NCI-H510A (cell line): Measurements from ENCODE around the gene RNF126.
"Not testable (repeated sequence)": the region's sequence is repeated elsewhere in the genome, so short reads cannot be mapped to it uniquely, and the experiment has no call there.

Experiments used
- DNase-seq: peaks from one replicate; lab custom pipeline; 2025; lab: John Stamatoyannopoulos, UW

The RNF126 gene

DNA sequence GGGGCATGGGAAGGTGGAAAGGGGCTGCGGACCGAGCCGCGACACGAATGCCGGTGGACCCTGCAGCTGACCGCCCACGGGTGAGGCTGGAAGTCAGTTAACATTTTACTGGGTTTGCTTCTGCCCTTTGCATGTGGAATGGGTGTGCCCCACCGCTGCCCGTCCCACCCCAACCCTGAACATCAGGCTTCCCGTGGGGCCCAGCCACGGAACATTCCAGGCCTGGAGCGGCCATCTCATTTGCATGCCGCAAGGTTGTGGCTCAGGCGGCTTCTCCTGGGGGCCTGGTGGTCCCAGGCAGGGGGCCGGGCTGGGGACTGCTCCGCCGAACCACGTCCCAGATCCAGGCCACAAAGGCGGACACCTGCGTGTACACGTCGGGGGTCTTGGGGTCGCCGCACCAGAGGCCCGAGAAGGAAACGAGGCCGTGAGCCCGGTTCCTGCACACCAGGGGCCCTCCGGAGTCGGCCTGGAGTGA is 22.5 kb upstream of the RNF126 start:
- DNase-seq = no peak

DNA sequence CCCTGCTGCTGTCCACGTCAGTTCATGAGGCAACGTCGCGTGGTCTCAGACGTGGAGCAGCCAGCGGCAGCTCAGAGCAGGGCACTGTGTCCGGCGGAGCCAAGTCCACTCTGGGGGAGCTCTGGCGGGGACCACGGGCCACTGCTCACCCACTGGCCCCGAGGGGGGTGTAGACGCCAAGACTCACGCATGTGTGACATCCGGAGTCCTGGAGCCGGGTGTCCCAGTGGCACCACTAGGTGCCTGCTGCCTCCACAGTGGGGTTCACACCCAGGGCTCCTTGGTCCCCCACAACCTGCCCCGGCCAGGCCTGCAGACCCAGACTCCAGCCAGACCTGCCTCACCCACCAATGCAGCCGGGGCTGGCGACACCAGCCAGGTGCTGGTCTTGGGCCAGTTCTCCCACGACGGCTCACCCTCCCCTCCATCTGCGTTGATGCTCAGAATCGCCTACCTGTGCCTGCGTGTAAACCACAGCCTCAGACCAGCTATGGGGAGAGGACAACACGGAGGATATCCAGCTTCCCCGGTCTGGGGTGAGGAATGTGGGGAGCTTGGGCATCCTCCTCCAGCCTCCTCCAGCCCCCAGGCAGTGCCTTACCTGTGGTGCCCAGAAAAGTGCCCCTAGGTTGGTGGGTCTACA is 19.8 kb upstream of the RNF126 start:
- no peak for DNase-seq

DNA sequence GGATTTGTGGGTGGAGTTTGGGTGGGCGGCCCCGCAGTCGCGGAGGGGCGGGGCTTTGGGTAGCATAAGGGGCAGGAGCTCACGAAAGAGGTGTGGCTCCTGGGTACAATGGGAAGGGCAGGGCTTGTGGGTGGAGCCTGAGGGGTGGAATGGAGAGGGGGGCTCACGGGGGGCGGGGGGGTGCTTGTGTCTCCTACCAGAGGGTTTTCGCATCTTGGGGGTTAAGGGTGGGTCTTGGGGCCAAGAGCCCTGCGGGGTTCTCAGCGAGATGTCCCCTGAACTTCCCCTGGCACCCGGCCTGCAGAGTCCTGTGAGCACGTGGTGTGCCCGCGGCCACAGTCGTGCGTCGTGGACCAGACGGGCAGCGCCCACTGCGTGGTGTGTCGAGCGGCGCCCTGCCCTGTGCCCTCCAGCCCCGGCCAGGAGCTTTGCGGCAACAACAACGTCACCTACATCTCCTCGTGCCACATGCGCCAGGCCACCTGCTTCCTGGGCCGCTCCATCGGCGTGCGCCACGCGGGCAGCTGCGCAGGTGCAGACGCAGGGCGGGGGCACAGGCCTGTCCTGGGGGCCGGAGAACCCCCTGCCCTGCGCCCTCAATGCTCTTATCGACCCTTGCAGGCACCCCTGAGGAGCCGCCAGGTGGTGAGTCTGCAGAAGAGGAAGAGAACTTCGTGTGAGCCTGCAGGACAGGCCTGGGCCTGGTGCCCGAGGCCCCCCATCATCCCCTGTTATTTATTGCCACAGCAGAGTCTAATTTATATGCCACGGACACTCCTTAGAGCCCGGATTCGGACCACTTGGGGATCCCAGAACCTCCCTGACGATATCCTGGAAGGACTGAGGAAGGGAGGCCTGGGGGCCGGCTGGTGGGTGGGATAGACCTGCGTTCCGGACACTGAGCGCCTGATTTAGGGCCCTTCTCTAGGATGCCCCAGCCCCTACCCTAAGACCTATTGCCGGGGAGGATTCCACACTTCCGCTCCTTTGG is 18.3 kb upstream of the RNF126 start:
- DNase-seq = no peak

DNA sequence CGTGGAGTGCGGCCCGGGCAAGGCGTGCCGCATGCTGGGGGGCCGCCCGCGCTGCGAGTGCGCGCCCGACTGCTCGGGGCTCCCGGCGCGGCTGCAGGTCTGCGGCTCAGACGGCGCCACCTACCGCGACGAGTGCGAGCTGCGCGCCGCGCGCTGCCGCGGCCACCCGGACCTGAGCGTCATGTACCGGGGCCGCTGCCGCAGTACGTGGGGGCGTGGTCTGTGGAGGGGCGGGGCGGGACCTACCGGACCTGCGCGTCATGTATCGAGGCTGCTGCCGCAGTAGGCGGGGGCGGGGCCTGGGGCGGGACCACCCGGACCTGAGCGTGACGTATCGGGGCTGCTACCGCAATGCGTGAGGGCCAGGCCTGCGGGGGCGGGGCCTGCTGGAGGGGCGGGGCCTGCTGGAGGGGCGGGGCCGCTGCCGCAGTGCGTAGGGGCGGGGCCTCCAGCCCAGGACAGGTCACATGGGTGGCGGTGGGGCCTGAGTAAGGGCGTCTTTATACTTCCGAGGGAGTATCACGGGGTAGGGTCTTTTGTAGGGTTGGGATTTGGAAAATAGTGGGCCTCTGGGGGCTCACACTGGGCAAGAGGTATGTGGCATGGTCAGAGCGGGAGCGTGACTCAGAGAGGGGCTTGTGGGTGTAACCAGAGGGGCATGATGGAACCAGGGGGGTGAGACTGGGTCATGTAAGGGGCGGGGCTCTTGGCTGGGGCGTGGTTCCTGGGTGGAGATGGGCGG is 17.4 kb upstream of the RNF126 start:
- peak; percentile 61 for DNase-seq

DNA sequence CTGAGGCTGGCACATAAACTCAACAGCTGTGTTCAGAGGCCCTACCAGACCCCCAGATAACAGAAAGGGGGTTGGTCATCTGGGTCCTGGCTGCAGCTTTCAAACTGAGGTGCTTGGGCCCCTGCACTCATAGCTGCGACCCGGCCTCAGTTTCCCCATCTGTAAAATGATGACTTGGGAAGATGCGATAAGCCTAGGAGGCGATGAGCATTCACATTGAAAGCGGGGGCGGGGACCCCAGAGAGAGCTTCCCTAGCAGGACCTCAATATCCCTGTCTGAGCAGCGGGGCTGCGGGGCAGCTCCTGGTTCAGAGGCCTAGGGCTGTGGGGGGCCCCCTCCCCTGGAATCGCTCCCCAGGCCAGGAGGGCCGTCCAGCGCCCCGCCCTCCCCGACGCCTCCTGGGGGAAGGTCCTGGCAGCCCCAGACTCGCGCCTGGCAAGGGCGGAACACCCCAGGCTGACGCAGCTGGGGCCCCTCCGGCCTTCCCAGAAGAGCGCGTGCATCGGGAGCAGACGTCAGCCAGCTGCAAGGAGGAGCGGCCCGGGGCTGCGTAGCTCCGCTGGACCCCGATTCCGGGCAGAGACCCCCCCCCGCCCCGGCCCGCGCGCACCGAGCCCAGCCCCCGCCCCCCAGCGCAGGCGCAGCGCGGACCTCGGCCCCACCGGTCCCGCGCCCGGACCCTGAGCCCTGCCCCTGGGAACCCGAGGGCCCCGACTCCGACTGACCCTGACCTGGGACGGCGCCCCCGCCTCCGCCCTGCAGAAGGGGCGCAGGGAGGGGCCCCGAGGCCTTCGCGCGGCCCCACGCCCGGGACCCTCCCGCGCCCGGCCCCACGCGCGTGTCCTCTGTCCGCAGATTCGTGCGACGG is 16.6 kb upstream of the RNF126 start:
- no peak for DNase-seq

DNA sequence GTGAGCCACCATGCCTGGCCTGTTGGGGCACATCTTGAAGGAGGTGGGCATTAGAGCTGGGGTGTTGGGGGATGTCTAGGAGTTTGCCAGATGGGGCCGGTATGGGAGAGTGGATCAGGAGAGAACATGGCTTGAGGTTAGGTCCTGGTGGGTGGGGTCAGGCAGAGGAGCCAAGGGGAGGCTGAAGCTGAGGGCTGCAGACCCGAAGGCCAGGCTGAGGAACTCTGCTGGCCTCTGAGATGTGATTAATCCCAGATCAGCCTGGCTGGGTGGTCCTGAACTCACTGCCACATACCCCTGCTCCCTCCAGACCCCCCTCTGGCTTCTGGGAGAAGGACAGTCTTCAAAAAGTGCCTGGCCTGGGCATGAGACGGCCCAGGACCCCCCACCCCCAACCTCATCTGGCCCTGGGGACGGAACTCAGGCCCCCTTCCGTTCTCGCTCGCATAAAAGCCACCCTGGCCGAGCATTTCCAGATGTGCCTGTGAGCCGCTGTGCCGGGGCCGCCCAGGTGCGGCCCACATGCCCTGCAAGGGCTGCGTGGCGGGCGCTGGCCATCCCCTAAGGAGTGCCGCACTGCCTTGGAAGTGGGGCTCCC is 15.9 kb upstream of the RNF126 start:
- no peak for DNase-seq

DNA sequence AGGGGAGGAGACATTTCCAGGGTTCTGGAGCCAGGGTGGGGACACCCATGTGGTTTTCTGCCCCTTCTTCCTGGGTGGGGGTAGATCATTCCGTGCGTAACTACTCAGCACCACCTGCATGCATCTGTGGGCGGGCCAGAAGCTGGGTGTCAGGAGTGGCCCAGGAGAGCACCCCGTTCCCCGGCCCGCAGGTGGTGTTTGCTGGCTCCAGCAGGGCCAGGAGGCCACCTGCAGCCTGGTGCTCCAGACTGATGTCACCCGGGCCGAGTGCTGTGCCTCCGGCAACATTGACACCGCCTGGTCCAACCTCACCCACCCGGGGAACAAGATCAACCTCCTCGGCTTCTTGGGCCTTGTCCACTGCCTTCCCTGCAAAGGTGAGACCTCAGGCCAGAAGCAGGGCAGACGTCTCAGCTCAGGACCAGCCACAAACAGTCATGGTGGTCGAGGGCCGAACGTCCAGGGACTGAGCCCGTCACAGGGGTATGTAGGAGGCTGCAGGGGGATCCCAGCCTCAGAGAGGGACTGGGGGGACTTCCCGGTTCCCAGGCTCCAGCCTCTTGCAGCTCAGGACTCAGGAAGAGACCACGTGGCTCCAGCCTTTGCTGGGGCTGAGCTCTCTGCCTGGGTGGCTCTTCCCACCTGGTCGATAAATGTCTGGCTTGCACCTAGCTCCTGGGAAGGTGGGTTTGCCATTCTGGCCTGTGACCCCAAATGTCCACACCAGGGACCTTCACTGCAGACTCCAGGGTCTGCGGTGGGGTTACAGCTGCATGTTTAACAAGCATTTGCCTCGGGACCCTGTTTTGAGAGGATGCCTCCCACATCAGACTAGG is 14.8 kb upstream of the RNF126 start:
- no peak for DNase-seq

DNA sequence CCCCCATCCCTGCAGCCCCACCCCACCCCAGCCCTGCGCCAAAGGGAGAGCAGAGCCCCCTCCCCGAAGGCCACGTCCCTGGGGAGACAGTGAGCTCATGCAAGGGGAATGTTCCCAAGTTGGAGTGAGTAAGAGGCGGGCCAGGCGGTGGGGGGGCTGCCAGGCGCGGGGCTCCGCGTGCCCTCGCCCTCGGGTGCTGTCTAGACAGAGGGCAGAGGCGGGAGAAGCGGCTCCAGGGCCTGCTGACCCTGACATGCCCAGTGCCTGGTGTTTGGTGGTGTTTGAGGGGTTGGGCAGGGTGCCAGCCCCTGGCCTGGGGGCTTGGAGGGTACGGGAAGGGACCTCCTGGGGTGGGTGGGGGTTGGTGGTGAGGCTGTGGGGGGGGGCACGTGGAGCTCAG is 14.2 kb upstream of the RNF126 start:
- DNase-seq = no peak

DNA sequence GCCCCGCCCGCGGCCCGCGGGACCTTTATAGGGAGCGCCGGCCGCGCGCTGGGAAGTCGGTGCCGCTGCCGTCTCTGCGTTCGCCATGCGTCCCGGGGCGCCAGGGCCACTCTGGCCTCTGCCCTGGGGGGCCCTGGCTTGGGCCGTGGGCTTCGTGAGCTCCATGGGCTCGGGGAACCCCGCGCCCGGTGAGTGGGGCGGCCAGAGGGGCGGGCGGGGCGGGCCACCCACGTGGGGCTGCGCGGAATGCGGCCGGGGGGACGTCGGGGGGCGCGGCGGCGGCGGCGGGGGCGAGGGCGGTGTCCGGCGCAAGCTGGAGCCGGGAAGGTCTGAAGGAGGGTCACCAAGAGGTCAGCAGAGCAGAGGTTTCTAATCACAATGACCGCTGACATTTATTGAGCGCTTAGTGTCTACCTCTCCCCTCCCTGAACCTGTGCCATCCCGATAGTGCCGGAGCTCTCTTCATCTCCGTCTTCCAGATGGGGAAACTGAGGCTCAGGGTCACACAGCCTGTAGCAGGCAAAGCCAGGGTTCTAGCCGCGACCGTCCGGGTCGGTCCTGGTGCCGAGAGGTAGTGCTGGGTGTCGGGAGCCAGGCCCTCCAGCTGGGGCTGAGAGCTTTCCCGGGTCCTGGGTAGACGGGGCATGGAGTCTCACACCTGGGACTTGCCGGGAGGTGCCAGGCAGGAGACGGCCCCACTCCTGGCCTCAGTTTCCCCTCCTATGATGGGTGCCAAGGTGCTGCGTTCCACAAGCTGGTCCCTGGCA is 13.5 kb upstream of the RNF126 start, which contains the start of gene FSTL3:
TSS of gene FSTL3 (plus strand) at position 54 of the 767 bp plus-strand sequence. CDS start at position 86, 32 bp downstream.
- DNase-seq = no peak

DNA sequence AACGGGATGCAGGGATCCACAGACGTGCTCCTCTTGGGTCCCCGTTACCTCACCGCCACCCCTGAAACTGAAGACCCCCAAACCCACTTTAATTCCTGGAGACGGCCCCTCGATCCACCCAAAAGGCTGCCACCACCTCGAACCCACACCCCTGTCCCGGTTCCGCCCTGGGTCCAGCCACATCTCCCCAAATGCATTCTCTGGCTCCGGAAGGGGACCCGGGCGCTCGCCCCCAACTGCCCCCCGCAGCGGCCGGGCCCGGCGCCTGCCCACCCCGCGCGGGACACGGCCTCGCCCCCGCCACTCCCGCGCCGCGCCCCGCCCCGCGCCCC is 13.0 kb upstream of the RNF126 start:
- no peak for DNase-seq

DNA sequence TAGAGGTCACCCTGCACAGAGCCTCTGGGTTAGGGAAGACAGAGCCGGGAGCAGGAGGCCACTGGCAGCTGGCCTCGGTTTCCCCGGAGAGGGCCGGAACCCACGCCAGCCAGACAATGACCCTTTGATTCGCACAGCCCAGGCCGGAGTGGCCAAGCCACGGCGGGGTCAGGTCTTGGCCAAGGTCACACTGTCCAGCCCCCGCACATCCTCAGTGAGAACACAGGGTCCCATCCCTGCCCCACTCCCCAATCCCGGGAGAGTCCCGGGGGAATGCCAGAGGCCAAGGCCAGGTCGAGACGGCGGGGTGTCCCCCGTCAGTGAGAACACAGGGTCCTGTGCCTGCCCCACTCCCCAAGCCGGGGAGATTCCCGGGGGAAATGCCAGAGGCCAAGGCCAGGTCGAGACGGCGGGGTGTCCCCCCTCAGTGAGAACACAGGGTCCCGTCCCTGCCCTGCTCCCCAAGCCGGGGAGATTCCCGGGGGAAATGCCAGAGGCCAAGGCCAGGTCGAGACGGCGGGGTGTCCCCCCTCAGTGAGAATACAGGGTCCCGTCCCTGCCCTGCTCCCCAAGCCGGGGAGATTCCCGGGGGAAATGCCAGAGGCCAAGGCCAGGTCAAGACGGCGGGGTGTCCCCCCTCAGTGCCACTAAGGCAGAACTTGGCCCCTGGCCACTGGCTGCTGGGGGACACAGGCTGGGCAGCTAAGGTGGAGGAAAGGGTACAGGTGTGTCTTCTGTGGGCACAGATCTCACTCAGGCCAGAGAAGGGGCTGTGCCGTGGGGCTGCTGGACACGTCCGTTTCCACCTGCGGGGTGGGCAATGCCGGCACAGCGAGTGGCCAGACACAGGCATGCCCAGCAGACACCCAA is 11.5 kb upstream of the RNF126 start:
- no peak for DNase-seq

DNA sequence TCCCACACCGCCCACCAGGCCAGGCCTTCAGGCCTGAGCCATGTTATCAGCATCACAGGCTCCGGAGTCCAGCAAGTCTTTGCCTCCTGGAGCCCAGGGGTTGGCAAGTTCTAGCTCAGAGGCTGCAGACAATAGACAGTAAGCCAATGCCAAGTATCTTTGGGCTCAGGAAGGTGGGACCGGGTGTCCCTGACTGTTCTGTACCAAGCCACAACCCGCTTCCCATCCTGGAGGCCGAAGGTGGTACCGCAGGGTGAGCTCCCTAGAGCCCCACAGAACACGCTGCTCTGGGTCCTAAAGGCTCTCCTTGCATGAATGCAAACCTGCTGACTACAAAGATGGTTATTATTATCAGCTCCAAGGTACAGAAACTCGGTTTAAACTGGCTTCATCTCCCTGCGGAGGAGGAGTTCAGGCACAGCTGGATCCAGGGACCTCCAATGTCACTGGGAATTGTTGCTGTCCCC is 7.6 kb upstream of the RNF126 start:
- no peak for DNase-seq

DNA sequence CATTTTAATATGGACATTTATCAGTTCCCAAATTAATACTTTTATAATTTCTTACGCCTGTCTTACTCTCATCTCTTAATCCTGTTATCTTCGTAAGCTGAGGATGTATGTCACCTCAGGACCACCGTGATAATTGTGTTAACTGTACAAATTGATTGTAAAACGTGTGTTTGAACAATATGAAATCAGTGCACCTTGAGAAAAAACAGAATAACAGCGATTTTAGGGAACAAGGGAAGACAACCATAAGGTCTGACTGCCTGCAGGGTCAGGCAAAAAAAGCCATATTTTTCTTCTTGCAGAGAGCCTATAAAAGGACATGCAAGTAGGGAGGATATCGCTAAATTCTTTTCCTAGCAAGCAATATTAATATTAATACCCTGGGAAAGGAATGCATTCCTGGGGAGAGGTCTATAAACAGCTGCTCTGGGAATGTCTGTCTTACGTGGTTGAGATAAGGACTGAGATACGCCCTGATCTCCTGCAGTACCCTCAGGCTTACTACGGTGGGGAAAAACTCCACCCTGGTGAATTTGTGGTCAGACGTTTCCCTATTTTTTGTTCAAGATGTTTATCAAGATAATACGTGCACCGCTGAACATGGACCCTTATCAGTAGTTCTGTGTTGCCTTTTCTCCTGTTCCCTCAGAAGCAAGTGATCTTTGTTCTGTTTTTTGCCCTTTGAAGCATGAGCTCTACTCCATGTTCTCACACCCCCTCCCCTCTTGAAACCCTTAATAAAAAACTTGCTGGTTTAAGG is 5.8 kb upstream of the RNF126 start:
- DNase-seq = not testable (repeated sequence)

DNA sequence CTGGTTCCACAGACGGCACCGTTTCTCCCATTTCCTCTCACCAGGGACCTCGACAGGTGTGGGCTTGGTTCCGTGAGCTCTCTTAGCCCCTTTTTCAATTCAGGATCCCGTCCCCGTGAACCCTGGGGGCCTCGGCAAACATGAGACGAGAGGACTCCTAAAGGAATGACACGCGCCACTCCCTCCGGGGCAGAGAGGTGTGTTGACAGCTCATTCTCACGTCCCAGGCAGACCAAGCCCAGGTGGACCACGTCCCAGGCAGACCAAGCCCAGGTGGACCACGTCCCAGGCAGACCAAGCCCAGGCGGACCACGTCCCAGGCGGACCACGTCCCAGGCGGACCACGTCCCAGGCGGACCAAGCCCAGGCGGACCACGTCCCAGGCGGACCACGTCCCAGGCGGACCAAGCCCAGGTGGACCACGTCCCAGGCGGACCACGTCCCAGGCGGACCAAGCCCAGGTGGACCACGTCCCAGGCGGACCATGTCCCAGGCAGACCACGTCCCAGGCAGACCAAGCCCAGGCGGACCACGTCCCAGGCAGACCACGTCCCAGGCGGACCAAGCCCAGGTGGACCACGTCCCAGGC is 4.1 kb upstream of the RNF126 start:
- not testable (repeated sequence) for DNase-seq

DNA sequence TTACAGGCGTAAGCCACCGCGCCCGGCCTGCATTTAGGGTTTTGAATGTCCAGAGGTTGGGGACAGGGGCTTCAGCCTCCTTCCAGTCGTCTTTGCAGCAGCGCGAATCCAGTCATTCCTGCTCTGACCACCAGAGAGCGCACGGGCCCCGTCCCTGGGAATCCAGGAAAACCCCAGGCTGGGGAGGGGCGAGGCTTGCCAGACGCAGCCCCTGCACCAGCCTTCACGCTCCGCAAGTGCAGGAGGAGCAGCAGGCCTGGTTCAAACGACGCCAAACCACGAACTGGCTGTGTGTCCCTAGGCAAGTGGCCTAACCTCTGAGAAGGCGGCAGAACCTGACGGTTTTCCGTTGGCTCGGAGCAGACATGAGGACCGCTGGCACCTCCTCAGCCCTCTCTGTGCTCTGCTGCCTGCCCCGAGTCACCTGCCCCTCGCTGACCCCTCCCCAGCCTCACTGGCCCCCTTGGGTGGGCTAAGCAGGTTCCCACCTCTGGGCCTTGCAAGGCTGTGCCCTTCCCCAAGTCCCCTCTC is 2.0 kb upstream of the RNF126 start:
- DNase-seq = no peak

DNA sequence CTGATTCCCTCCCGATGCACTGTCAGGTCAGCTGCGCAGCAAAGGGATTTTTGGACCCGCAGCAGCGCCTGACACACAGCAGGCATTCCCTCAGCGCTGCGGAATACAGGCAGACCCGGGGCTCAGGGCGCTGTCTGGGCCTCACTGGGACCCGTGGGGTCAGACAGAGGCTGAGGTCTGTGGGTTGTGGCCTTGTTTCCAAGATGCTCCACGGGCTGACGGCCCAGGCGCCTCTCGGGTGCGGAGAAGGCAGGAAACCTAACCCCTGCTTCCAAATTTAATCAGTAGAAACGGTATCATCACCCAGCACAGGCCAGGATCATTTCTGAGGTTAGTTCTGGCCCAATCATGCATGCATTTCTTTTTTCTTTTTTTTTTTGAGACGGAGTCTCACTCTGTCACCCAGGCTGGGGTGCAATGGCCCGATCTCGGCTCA is 686 bp upstream of the RNF126 start:
- no peak for DNase-seq
